H9 (cell line): Measurements from ENCODE around the gene CYP2J2. TPM values are rescaled to one million over a fixed set of nuclear protein-coding genes. Genes with fewer than 3 reads are reported as not detected.
A peak's percentile ranks its signal among the peaks of the same experiment; 100 is the strongest.

Source experiments
- DNase-seq: peaks from one replicate; pipeline ENCODE4 v3.0.0-alpha.2; 2017
- H2AFZ ChIP-seq: one replicate; pipeline ENCODE4 v1.6.1; 2013; ENCODE audit warnings: mild to moderate bottlenecking, low read length, control low read depth, moderate library complexity
- H2AK5ac ChIP-seq: 2 replicates; pipeline ENCODE4 v1.6.1; 2013; ENCODE audit warnings: low read length, control low read depth, mixed read lengths; ENCODE audit not compliant: insufficient read length
- H2BK120ac ChIP-seq: one replicate; pipeline ENCODE4 v1.6.1; 2013; ENCODE audit warnings: low read depth, mild to moderate bottlenecking, low read length, control low read depth, inconsistent platforms; ENCODE audit not compliant: poor library complexity, severe bottlenecking
- H2BK12ac ChIP-seq: 2 replicates; pipeline ENCODE4 v1.6.1; 2013; ENCODE audit warnings: low read length, control low read depth, mixed read lengths, low read depth; ENCODE audit not compliant: insufficient read length
- H2BK15ac ChIP-seq: 2 replicates; pipeline ENCODE4 v1.6.1; 2013; ENCODE audit warnings: low read depth, low read length, control low read depth
- H2BK20ac ChIP-seq: one replicate; pipeline ENCODE4 v1.6.1; 2013; ENCODE audit warnings: low read depth, mild to moderate bottlenecking, low read length, control low read depth, inconsistent platforms; ENCODE audit not compliant: poor library complexity, severe bottlenecking
- H2BK5ac ChIP-seq: 2 replicates; pipeline ENCODE4 v1.6.1; 2013; ENCODE audit warnings: low read length, control low read depth, mixed read lengths; ENCODE audit not compliant: insufficient read length
- H3K14ac ChIP-seq: 2 replicates; pipeline ENCODE4 v1.6.1; 2013; ENCODE audit warnings: low read length, control low read depth; ENCODE audit not compliant: insufficient read depth
- H3K18ac ChIP-seq: 2 replicates; pipeline ENCODE4 v1.6.1; 2013; ENCODE audit warnings: low read depth, mild to moderate bottlenecking, mixed read lengths, low read length, control low read depth; ENCODE audit not compliant: insufficient read length
- H3K23ac ChIP-seq: 2 replicates; pipeline ENCODE4 v1.6.1; 2013; ENCODE audit warnings: low read length, control low read depth, mixed read lengths, low read depth; ENCODE audit not compliant: insufficient read length
- H3K23me2 ChIP-seq: 2 replicates; pipeline ENCODE4 v1.6.1; 2013; ENCODE audit warnings: low read depth, mild to moderate bottlenecking, mixed read lengths, low read length, control low read depth; ENCODE audit not compliant: insufficient read length, poor library complexity, severe bottlenecking
- H3K27ac ChIP-seq: 2 replicates; pipeline ENCODE4 v1.5.1; 2013; ENCODE audit warnings: low read length, control low read depth, mixed read lengths, low read depth; ENCODE audit not compliant: insufficient read length
- H3K27me3 ChIP-seq: 2 replicates; pipeline ENCODE4 v1.6.1; 2013; ENCODE audit warnings: low read length, control low read depth, inconsistent platforms; ENCODE audit not compliant: insufficient read depth
- H3K4ac ChIP-seq: 2 replicates; pipeline ENCODE4 v1.6.1; 2013; ENCODE audit warnings: low read depth, mild to moderate bottlenecking, control low read depth, inconsistent platforms, low read length, moderate library complexity
- H3K4me1 ChIP-seq: 2 replicates; pipeline ENCODE4 v1.6.1; 2013; ENCODE audit warnings: low read length, control low read depth, inconsistent platforms; ENCODE audit not compliant: insufficient read depth
- H3K4me2 ChIP-seq: 2 replicates; pipeline ENCODE4 v1.6.1; 2013; ENCODE audit warnings: low read length, control low read depth, mixed read lengths; ENCODE audit not compliant: insufficient read length, insufficient read depth
- H3K56ac ChIP-seq: 2 replicates; pipeline ENCODE4 v1.6.1; 2013; ENCODE audit warnings: low read depth, mild to moderate bottlenecking, mixed read lengths, low read length, control low read depth; ENCODE audit not compliant: insufficient read length
- H3K79me1 ChIP-seq: 2 replicates; pipeline ENCODE4 v1.6.1; 2013; ENCODE audit warnings: low read depth, mild to moderate bottlenecking, moderate library complexity, low read length, control low read depth, inconsistent platforms; ENCODE audit not compliant: insufficient read depth, poor library complexity, severe bottlenecking
- H3K79me2 ChIP-seq: 2 replicates; pipeline ENCODE4 v1.6.1; 2013; ENCODE audit warnings: low read length, control low read depth, inconsistent platforms; ENCODE audit not compliant: insufficient read depth
- H3K9ac ChIP-seq: 2 replicates; pipeline ENCODE4 v1.6.1; 2013; ENCODE audit warnings: low read length, control low read depth, mixed read lengths; ENCODE audit not compliant: insufficient read length; ENCODE audit errors: extremely low read depth
- H3K9me3 ChIP-seq: one replicate; pipeline ENCODE4 v1.6.1; 2013; ENCODE audit warnings: low read depth, low read length, inconsistent platforms; ENCODE audit not compliant: control insufficient read depth
- H3T11ph ChIP-seq: one replicate; pipeline ENCODE4 v1.6.1; 2013; ENCODE audit warnings: mild to moderate bottlenecking, low read length, control low read depth, inconsistent platforms
- H4K20me1 ChIP-seq: one replicate; pipeline ENCODE4 v1.6.1; 2013; ENCODE audit not compliant: control insufficient read depth, insufficient read length, insufficient read depth
- H4K5ac ChIP-seq: 2 replicates; pipeline ENCODE4 v1.6.1; 2013; ENCODE audit warnings: low read depth, mild to moderate bottlenecking, mixed read lengths, low read length, control low read depth; ENCODE audit not compliant: insufficient read length
- H4K8ac ChIP-seq: replicated peaks from 2 replicates; pipeline ENCODE4 v1.6.1; 2013; ENCODE audit warnings: low read length, control low read depth, mixed read lengths, low read depth; ENCODE audit not compliant: insufficient read length
- H4K91ac ChIP-seq: 2 replicates; pipeline ENCODE4 v1.6.1; 2013; ENCODE audit warnings: low read depth, mild to moderate bottlenecking, moderate library complexity, mixed read lengths, low read length, control low read depth; ENCODE audit not compliant: insufficient read length
- H3K27ac Mint-ChIP-seq, 3 experiments: 2 replicates in 2 of 3; 3 replicates in 1 of 3; pipeline ENCODE4 v1.8.0; 2020 to 2021; ENCODE audit warnings: mixed read lengths in 3 of 3, mild to moderate bottlenecking in 1 of 3, moderate library complexity in 1 of 3
- H3K27me3 Mint-ChIP-seq: 2 replicates; pipeline ENCODE4 v1.8.0; 2021; ENCODE audit warnings: low read depth, mild to moderate bottlenecking, moderate library complexity, mixed read lengths
- H3K36me3 Mint-ChIP-seq, 3 experiments: 2 replicates in 2 of 3; 3 replicates in 1 of 3; pipeline ENCODE4 v1.8.0; 2020 to 2021; ENCODE audit warnings: low read depth in 3 of 3, mixed read lengths in 3 of 3; ENCODE audit not compliant: insufficient read depth in 1 of 3
- H3K4me1 Mint-ChIP-seq, 2 experiments: 2 replicates each; pipeline ENCODE4 v1.8.0; 2020; ENCODE audit warnings: mixed read lengths in 2 of 2
- H3K4me3 Mint-ChIP-seq, 2 experiments: 2 replicates in 1 of 2; 3 replicates in 1 of 2; pipeline ENCODE4 v1.8.0; 2020 to 2021; ENCODE audit warnings: mild to moderate bottlenecking in 2 of 2, mixed read lengths in 2 of 2, moderate library complexity in 1 of 2
- H3K9me3 Mint-ChIP-seq, 2 experiments: 2 replicates in 1 of 2; 3 replicates in 1 of 2; pipeline ENCODE4 v1.8.0; 2020; ENCODE audit warnings: mild to moderate bottlenecking in 2 of 2, mixed read lengths in 2 of 2, moderate library complexity in 1 of 2
- WGBS: extraction: QIAGEN DNeasy Blood & Tissue Kit; methylation state at CpG from one replicate; pipeline ENCODE4 v1.1.7; 2013; ENCODE audit warnings: missing lambda C conversion rate, low lambda C conversion rate, mixed read lengths; ENCODE audit not compliant: insufficient read length; ENCODE audit errors: extremely low coverage; 5-methylcytosine and 5-hydroxymethylcytosine counted together
- total RNA-seq: library from RNA; stranded (reverse); gene quantifications from 2 replicates; pipeline ENCODE4 v1.2.1, GENCODE V29; 2021
- TF ChIP-seq, protein P1 (sequence below): fragments of 200-600 bp; sonication (generic); conservative IDR thresholded peaks from 3 replicates; pipeline ENCODE4 v1.8.0; 2021; ENCODE audit warnings: antibody characterized with exemption, mild to moderate bottlenecking

The CYP2J2 gene
- total RNA-seq, 1 experiment from 2014 or later: 0.57 TPM

DNA sequence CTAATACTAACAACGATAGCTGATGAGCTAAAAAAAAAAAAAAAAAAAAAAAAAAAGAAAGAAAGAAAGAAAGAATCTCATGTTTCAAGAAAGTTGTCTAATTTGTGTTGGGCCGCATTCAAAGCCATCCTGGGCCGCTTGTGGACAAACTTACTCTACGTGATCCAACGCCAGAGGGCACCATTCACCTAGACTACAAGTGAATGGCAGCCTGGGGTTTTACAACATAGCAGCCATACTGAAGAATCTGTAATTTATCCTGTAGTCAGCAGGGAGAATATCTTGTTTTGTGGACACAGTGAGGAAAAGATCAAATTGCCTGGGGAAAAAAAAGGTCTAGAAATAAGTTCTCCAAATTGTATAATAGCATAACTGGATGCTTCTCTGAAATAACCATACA lies 47.0 kb downstream of the CYP2J2 start:
- no peaks in the 10 kb centered on the region for H3K27me3 ChIP-seq
- no peak overlapping the region for H2AFZ ChIP-seq
- H3K9me3 ChIP-seq: no peaks in the 10 kb centered on the region
- no peaks in the 10 kb centered on the region for H3K27me3 Mint-ChIP-seq
- no peak overlapping the region for H3K9ac ChIP-seq
- H3K4me2 ChIP-seq: no peak overlapping the region
- no peaks in the 10 kb centered on the region for H3K79me2 ChIP-seq
- H2BK120ac ChIP-seq: no peak overlapping the region
- H2BK15ac ChIP-seq: no peak overlapping the region
- H3K27ac ChIP-seq: no peak overlapping the region
- no peak overlapping the region for H3K18ac ChIP-seq
- H3K4me1 Mint-ChIP-seq: no peaks in the 10 kb centered on the region
- no peaks in the 10 kb centered on the region for H3K23me2 ChIP-seq
- peaks cover 2 to 3% of the 10 kb centered on the region in 2 experiments; a peak in 2 of 5 replicates for H3K9me3 Mint-ChIP-seq
- no peak overlapping the region for H3T11ph ChIP-seq
- no peak overlapping the region for H3K4ac ChIP-seq
- H4K5ac ChIP-seq: no peak overlapping the region
- no peak overlapping the region for H2AK5ac ChIP-seq
- peak; percentile 63 for DNase-seq
- no peak overlapping the region for H3K14ac ChIP-seq
- TF ChIP-seq, protein P1, sequence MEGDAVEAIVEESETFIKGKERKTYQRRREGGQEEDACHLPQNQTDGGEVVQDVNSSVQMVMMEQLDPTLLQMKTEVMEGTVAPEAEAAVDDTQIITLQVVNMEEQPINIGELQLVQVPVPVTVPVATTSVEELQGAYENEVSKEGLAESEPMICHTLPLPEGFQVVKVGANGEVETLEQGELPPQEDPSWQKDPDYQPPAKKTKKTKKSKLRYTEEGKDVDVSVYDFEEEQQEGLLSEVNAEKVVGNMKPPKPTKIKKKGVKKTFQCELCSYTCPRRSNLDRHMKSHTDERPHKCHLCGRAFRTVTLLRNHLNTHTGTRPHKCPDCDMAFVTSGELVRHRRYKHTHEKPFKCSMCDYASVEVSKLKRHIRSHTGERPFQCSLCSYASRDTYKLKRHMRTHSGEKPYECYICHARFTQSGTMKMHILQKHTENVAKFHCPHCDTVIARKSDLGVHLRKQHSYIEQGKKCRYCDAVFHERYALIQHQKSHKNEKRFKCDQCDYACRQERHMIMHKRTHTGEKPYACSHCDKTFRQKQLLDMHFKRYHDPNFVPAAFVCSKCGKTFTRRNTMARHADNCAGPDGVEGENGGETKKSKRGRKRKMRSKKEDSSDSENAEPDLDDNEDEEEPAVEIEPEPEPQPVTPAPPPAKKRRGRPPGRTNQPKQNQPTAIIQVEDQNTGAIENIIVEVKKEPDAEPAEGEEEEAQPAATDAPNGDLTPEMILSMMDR: peak; percentile 77
- H3K56ac ChIP-seq: no peak overlapping the region
- no peaks in the 10 kb centered on the region for H3K79me1 ChIP-seq
- no peak overlapping the region for H3K4me3 Mint-ChIP-seq
- no peaks in the 10 kb centered on the region for H4K20me1 ChIP-seq
- no peak overlapping the region for H2BK12ac ChIP-seq
- H3K27ac Mint-ChIP-seq: no peak overlapping the region; a peak in 1 of 7 replicates
- WGBS: no CpG with 5 or more reads among the region's 5 CpGs
- H4K91ac ChIP-seq: no peak overlapping the region
- H3K23ac ChIP-seq: no peak overlapping the region
- no peaks in the 10 kb centered on the region for H3K4me1 ChIP-seq
- no peaks in the 10 kb centered on the region for H3K36me3 Mint-ChIP-seq
- no peak overlapping the region for H2BK5ac ChIP-seq
- no peak overlapping the region for H4K8ac ChIP-seq
- no peak overlapping the region for H2BK20ac ChIP-seq
